OCI-LY3 (cell line): ENCODE measurements around the gene KMT5B.

Experiments used
- H2AFZ ChIP-seq: fragments of 200-600, 300-600 bp; shearing (Covaris generic); 2 replicates; pipeline ENCODE4 v1.6.0; 2014; ENCODE audit warnings: antibody characterized with exemption, low read depth, low read length
- H3K27ac ChIP-seq: fragments of 200-600, 300-600 bp; sonication (generic); 2 replicates; pipeline ENCODE4 v1.5.1; 2014; ENCODE audit warnings: mild to moderate bottlenecking, low read length, moderate library complexity, mixed read lengths
- H3K27me3 ChIP-seq: fragments of 200-600, 300-600 bp; sonication (generic); 2 replicates; pipeline ENCODE4 v1.6.1; 2014; ENCODE audit warnings: low read depth, low read length, mixed read lengths
- H3K36me3 ChIP-seq: fragments of 200-600, 300-600 bp; sonication (generic); replicated peaks from 2 replicates; pipeline ENCODE3; 2014; ENCODE audit warnings: low read depth, low read length, mixed read lengths
- H3K4me1 ChIP-seq: fragments of 300-600, 200-600 bp; sonication (generic); 2 replicates; pipeline ENCODE4 v1.6.1; 2014; ENCODE audit warnings: low read length, mixed read lengths
- H3K4me2 ChIP-seq: fragments of 200-600, 300-600 bp; sonication (generic); 2 replicates; pipeline ENCODE4 v1.6.1; 2014; ENCODE audit warnings: low read length, mixed read lengths
- H3K4me3 ChIP-seq: fragments of 300-600, 200-600 bp; sonication (generic); 2 replicates; pipeline ENCODE4 v1.5.1; 2014; ENCODE audit warnings: antibody characterized with exemption, mild to moderate bottlenecking, low read length, moderate library complexity
- H3K79me2 ChIP-seq: fragments of 300-600, 200-600 bp; shearing (Covaris generic); 2 replicates; pipeline ENCODE4 v1.6.1; 2014; ENCODE audit warnings: mild to moderate bottlenecking, low read length, mixed read lengths
- H3K9ac ChIP-seq: fragments of 300-600, 200-600 bp; shearing (Covaris generic); 2 replicates; pipeline ENCODE4 v1.6.0; 2014; ENCODE audit warnings: mild to moderate bottlenecking, low read length, moderate library complexity
- H3K9me3 ChIP-seq: fragments of 200-600, 300-600 bp; shearing (Covaris generic); 2 replicates; pipeline ENCODE4 v1.6.1; 2014; ENCODE audit warnings: low read length, mixed read lengths; ENCODE audit not compliant: insufficient read depth
- H4K20me1 ChIP-seq: fragments of 200-600, 300-600 bp; sonication (generic); 2 replicates; pipeline ENCODE4 v1.6.1; 2016; ENCODE audit warnings: low read length, mixed read lengths; ENCODE audit not compliant: insufficient read depth
- CTCF ChIP-seq: fragments of 200-600, 300-600 bp; sonication (generic); IDR thresholded peaks from 2 replicates; pipeline ENCODE4 v1.5.1; 2014; ENCODE audit warnings: antibody characterized with exemption, low read length, low read depth
- EZH2phosphoT487 ChIP-seq: fragments of 200-600 bp; shearing (Covaris generic); IDR thresholded peaks from 2 replicates; pipeline ENCODE4 v1.6.1; 2018; ENCODE audit warnings: antibody characterized with exemption, mixed run types, low read depth

Gene KMT5B

GRCh38 chr11:68215524-68216170 is 2.6 kb upstream of the KMT5B start:
- no peak overlapping the region for H2AFZ ChIP-seq
- H3K9me3 ChIP-seq, result no peaks in the 10 kb centered on the region
- H3K4me2 ChIP-seq, result no peak overlapping the region
- H4K20me1 ChIP-seq, result peaks cover 18% of the 10 kb centered on the region
- H3K79me2 ChIP-seq, result peaks cover 21% of the 10 kb centered on the region
- no peak overlapping the region for H3K4me3 ChIP-seq
- H3K4me1 ChIP-seq, result peaks cover 11% of the 10 kb centered on the region
- H3K36me3 ChIP-seq, result no peaks in the 10 kb centered on the region
- H3K27me3 ChIP-seq, result peaks cover 19% of the 10 kb centered on the region; the same call in 1 of the 2 replicates
- H3K27ac ChIP-seq, result no peak overlapping the region
- H3K9ac ChIP-seq, result no peak overlapping the region
- TF ChIP-seq EZH2phosphoT487 (no peak), CTCF (no peak)

GRCh38 chr11:68215087-68215445 is 2.0 kb upstream of the KMT5B start:
- Histone ChIP-seq H3K79me2 (peaks cover 26% of the 10 kb centered on the region), H3K4me1 (peaks cover 11% of the 10 kb centered on the region), H3K9ac (no peak overlapping the region), H3K27ac (no peak overlapping the region), H3K27me3 (peaks cover 18% of the 10 kb centered on the region; the same call in 1 of the 2 replicates), H3K4me3 (no peak overlapping the region), H2AFZ (no peak overlapping the region), H3K9me3 (no peaks in the 10 kb centered on the region), H3K4me2 (no peak overlapping the region), H4K20me1 (peaks cover 24% of the 10 kb centered on the region), H3K36me3 (no peaks in the 10 kb centered on the region)
- TF ChIP-seq EZH2phosphoT487 (no peak), CTCF (no peak)

- TF ChIP-seq CTCF, result no peak
- TF ChIP-seq EZH2phosphoT487, result no peak
Observed at GRCh38 chr11:68214173-68215086, 1.3 kb upstream of the KMT5B start.

GRCh38 chr11:68213555-68214172 is 568 bp upstream of the KMT5B start:
- peak overlapping the region; percentile 75 for H2AFZ ChIP-seq
- no peaks in the 10 kb centered on the region for H3K36me3 ChIP-seq
- no peaks in the 10 kb centered on the region for H3K9me3 ChIP-seq
- H3K4me1 ChIP-seq, result peaks cover 20% of the 10 kb centered on the region
- peaks cover 38% of the 10 kb centered on the region for H4K20me1 ChIP-seq
- peaks cover 12% of the 10 kb centered on the region; the same call in 1 of the 2 replicates for H3K27me3 ChIP-seq
- H3K4me2 ChIP-seq, result peak overlapping the region; percentile 88
- peaks cover 40% of the 10 kb centered on the region for H3K79me2 ChIP-seq
- peak overlapping the region; percentile 89 for H3K9ac ChIP-seq
- TF ChIP-seq CTCF (no peak), EZH2phosphoT487 (no peak)
- peak overlapping the region; percentile 73 for H3K27ac ChIP-seq
- H3K4me3 ChIP-seq, result peak overlapping the region; percentile 83

More at GRCh38 chr11:68214173-68215086, 1.3 kb upstream of the KMT5B start:
- Histone ChIP-seq H3K4me3 (peak overlapping the region; percentile 83), H3K27ac (peak overlapping the region; percentile 73), H3K9me3 (no peaks in the 10 kb centered on the region), H3K27me3 (peaks cover 12% of the 10 kb centered on the region; the same call in 1 of the 2 replicates), H3K36me3 (no peaks in the 10 kb centered on the region), H2AFZ (peak overlapping the region; percentile 75), H3K4me1 (peaks cover 14% of the 10 kb centered on the region), H3K79me2 (peaks cover 33% of the 10 kb centered on the region), H4K20me1 (peaks cover 30% of the 10 kb centered on the region), H3K4me2 (peak overlapping the region; percentile 88), H3K9ac (peak overlapping the region; percentile 89)
